ENCODE measurements around the gene PPP2R3B.
"Not testable (repeated sequence)": the region's sequence is repeated elsewhere in the genome, so short reads cannot be mapped to it uniquely, and the experiment has no call there.

The PPP2R3B gene

GRCh38 chrX:329291-329910, 57.3 kb downstream of the PPP2R3B start:
- POLR2A ChIA-PET (ENCODE audit: low non-redundant PET), result no interaction called here

GRCh38 chrX:327660-328126, 59.0 kb downstream of the PPP2R3B start:
- ChIA-PET CTCF (no interaction called here), POLR2A (ENCODE audit: low non-redundant PET) (no interaction called here)
- TF ChIP-seq, protein P1, sequence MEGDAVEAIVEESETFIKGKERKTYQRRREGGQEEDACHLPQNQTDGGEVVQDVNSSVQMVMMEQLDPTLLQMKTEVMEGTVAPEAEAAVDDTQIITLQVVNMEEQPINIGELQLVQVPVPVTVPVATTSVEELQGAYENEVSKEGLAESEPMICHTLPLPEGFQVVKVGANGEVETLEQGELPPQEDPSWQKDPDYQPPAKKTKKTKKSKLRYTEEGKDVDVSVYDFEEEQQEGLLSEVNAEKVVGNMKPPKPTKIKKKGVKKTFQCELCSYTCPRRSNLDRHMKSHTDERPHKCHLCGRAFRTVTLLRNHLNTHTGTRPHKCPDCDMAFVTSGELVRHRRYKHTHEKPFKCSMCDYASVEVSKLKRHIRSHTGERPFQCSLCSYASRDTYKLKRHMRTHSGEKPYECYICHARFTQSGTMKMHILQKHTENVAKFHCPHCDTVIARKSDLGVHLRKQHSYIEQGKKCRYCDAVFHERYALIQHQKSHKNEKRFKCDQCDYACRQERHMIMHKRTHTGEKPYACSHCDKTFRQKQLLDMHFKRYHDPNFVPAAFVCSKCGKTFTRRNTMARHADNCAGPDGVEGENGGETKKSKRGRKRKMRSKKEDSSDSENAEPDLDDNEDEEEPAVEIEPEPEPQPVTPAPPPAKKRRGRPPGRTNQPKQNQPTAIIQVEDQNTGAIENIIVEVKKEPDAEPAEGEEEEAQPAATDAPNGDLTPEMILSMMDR (conservative IDR thresholded peaks at IDR 0.05; ENCODE audit: low read depth), result no peak
- no peak overlapping the region for H3K27ac ChIP-seq
- no peak for DNase-seq (ENCODE audit: low spot score)

More at GRCh38 chrX:329291-329910, 57.3 kb downstream of the PPP2R3B start:
- TF ChIP-seq, protein P1 (conservative IDR thresholded peaks at IDR 0.05; ENCODE audit: low read depth), result no peak
- CTCF ChIA-PET, result no interaction called here
- no peak for DNase-seq (ENCODE audit: low spot score)
- H3K27ac ChIP-seq, result no peak overlapping the region

DNA sequence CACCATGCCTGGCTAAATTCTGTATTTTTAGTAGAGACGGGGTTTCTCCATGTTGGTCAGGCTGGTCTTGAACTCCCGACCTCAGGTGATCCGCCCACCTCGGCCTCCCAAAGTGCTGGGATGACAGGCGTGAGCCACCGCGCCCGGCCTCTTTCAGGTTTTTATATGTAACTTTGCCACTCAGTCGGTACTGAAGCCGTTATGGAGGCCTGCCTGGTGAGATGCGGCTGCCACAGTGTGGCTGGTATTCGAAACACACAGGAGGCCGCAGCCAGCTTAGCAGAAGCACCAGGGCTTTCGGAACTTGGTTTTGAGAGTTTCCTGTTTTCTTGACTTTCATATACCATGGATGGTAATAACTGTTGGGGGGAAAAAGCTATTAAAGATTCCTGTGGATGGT, 62.0 kb downstream of the PPP2R3B start:
- H3K27ac ChIP-seq; DNase-seq (ENCODE audit: low spot score); POLR2A ChIA-PET (ENCODE audit: low non-redundant PET); CTCF ChIA-PET: not testable (repeated sequence)

GRCh38 chrX:323721-324628, 62.7 kb downstream of the PPP2R3B start:
- no peak overlapping the region for H3K27ac ChIP-seq
- ChIA-PET POLR2A (ENCODE audit: low non-redundant PET) (no interaction called here), CTCF (no interaction called here)
- TF ChIP-seq, protein P1 (conservative IDR thresholded peaks at IDR 0.05; ENCODE audit: low read depth), result no peak
- no peak for DNase-seq (ENCODE audit: low spot score)

GRCh38 chrX:320126-320783, 66.5 kb downstream of the PPP2R3B start:
- POLR2A ChIA-PET (ENCODE audit: low non-redundant PET), result no interaction called here
- H3K27ac ChIP-seq, result peak overlapping the region; percentile 95
- DNase-seq (ENCODE audit: low spot score), result no peak
- TF ChIP-seq, protein P1 (conservative IDR thresholded peaks at IDR 0.05; ENCODE audit: low read depth), result no peak
- CTCF ChIA-PET, result no interaction called here

DNA sequence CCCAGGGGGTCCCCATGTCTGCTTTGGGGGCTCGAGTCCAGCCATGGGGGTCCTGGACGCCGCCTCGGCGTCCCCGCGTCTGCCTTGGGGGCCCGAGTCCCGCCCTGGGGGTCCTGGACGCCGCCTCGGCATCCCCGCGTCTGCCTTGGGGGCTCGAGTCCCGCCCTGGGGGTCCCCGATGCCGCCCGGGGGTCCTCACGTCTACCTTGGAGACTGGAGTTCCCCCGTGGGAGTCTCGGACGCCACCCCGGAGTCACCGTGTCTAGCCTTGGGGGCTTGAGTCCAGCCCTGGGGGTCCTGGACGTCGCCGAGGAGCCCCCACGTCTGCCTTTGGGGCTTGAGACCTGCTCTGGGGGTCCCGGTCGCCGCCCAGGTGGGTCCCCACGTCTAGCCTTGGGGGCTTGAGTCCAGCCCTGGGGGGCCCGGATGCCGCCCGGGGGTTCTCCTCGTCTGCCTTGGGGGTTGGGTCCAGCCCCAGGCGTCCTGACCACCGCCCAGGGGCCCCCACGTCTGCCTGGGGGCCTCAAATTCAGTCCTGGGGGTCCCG, 67.1 kb downstream of the PPP2R3B start:
- ChIA-PET CTCF (no interaction called here), POLR2A (ENCODE audit: low non-redundant PET) (no interaction called here)
- peak overlapping the region; percentile 95 for H3K27ac ChIP-seq
- no peak for DNase-seq (ENCODE audit: low spot score)
- TF ChIP-seq, protein P1 (conservative IDR thresholded peaks at IDR 0.05; ENCODE audit: low read depth), result no peak

All from RWPE1 (cell line).